Measurements from ENCODE around the gene ARMC5. TPM values are rescaled to one million over a fixed set of nuclear protein-coding genes. Genes with fewer than 3 reads are reported as not detected.

The ARMC5 gene
- total and polyA plus RNA-seq, 10 of the 15 experiments (the other 5 are each of a cell fraction or from before 2014, with no cell fraction given): 0.06 to 13.2 (median 5.6) TPM

DNA sequence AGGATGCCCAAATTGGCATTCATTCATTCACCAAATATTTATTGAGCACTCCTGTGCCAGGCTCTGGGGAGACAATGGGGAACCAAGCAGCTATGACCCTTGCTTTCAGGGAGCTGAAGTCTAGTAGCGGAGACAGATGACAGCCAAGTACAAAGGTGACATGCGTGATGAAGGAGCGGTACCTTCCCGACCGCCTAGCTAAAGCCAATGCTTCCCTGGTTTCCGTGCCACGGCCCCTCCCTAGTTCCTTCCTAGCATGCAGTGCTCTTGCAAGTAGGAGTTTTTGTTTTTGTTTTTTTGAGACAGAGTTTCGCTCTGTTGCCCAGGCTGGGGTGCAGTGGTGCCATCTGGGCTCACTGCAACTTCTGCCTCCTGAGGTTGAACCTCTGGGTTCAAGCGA lies 20.4 kb downstream of the ARMC5 start:
- TF ChIP-seq PML (IDR thresholded peaks at IDR 0.05; ENCODE audit: low read length) (no peak), RBBP5 (conservative IDR thresholded peaks at IDR 0.05) (no peak), CHD4 (IDR thresholded peaks at IDR 0.05) (no peak)
- TF ChIP-seq, protein P1, sequence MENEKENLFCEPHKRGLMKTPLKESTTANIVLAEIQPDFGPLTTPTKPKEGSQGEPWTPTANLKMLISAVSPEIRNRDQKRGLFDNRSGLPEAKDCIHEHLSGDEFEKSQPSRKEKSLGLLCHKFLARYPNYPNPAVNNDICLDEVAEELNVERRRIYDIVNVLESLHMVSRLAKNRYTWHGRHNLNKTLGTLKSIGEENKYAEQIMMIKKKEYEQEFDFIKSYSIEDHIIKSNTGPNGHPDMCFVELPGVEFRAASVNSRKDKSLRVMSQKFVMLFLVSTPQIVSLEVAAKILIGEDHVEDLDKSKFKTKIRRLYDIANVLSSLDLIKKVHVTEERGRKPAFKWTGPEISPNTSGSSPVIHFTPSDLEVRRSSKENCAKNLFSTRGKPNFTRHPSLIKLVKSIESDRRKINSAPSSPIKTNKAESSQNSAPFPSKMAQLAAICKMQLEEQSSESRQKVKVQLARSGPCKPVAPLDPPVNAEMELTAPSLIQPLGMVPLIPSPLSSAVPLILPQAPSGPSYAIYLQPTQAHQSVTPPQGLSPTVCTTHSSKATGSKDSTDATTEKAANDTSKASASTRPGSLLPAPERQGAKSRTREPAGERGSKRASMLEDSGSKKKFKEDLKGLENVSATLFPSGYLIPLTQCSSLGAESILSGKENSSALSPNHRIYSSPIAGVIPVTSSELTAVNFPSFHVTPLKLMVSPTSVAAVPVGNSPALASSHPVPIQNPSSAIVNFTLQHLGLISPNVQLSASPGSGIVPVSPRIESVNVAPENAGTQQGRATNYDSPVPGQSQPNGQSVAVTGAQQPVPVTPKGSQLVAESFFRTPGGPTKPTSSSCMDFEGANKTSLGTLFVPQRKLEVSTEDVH (IDR thresholded peaks at IDR 0.05; ENCODE audit: low read depth, partially characterized antibody): no peak
- TF ChIP-seq, protein P2, sequence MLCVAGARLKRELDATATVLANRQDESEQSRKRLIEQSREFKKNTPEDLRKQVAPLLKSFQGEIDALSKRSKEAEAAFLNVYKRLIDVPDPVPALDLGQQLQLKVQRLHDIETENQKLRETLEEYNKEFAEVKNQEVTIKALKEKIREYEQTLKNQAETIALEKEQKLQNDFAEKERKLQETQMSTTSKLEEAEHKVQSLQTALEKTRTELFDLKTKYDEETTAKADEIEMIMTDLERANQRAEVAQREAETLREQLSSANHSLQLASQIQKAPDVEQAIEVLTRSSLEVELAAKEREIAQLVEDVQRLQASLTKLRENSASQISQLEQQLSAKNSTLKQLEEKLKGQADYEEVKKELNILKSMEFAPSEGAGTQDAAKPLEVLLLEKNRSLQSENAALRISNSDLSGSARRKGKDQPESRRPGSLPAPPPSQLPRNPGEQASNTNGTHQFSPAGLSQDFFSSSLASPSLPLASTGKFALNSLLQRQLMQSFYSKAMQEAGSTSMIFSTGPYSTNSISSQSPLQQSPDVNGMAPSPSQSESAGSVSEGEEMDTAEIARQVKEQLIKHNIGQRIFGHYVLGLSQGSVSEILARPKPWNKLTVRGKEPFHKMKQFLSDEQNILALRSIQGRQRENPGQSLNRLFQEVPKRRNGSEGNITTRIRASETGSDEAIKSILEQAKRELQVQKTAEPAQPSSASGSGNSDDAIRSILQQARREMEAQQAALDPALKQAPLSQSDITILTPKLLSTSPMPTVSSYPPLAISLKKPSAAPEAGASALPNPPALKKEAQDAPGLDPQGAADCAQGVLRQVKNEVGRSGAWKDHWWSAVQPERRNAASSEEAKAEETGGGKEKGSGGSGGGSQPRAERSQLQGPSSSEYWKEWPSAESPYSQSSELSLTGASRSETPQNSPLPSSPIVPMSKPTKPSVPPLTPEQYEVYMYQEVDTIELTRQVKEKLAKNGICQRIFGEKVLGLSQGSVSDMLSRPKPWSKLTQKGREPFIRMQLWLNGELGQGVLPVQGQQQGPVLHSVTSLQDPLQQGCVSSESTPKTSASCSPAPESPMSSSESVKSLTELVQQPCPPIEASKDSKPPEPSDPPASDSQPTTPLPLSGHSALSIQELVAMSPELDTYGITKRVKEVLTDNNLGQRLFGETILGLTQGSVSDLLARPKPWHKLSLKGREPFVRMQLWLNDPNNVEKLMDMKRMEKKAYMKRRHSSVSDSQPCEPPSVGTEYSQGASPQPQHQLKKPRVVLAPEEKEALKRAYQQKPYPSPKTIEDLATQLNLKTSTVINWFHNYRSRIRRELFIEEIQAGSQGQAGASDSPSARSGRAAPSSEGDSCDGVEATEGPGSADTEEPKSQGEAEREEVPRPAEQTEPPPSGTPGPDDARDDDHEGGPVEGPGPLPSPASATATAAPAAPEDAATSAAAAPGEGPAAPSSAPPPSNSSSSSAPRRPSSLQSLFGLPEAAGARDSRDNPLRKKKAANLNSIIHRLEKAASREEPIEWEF (IDR thresholded peaks at IDR 0.05; ENCODE audit: insufficient replicate concordance, low read depth, low read length): no peak
- ATAC-seq: no peak
- WGBS (ENCODE audit: insufficient coverage, insufficient replicate concordance, low lambda C conversion rate, missing lambda C conversion rate): 78% methylated on average over 9 of the region's 9 CpGs
- H3K79me2 ChIP-seq (ENCODE audit: control insufficient read depth, insufficient read depth, low read length): no peaks in the 10 kb centered on the region
- no TSS peak for BruUV-seq (replicated peaks)
- CTCF ChIA-PET: no interaction called here
- POLR2A ChIA-PET: no interaction called here
- H3K4me1 ChIP-seq (ENCODE audit: control insufficient read depth, insufficient read depth, low read length): peaks cover 7% of the 10 kb centered on the region; the same call in 1 of the 2 replicates
- no peak overlapping the region for H3K9ac ChIP-seq (ENCODE audit: control insufficient read depth, insufficient read depth, low read length)
- in situ Hi-C loops (cut with MboI): no loop called here
- H4K20me1 ChIP-seq (ENCODE audit: control insufficient read depth, insufficient read depth): no peaks in the 10 kb centered on the region
- intact Hi-C loops (cut with micrococcal nuclease; ENCODE audit: unreplicated experiment): no loop called here
- no peak for FAIRE-seq
- DNase-seq (ENCODE audit: low read depth, low spot score): no peak
- H3K4me3 ChIP-seq: no peak overlapping the region
- RAD21 ChIA-PET (ENCODE audit: unreplicated experiment): no interaction called here
- H3K36me3 ChIP-seq (ENCODE audit: control insufficient read depth in 2 of 2, insufficient read depth in 2 of 2, low read length in 1 of 2): no peaks in the 10 kb centered on the region
- H3K27ac ChIP-seq (ENCODE audit: control insufficient read depth, insufficient read depth): no peak overlapping the region
- H3K27me3 ChIP-seq (replicated peaks in 1 of 2; ENCODE audit: control insufficient read depth in 2 of 2, insufficient read depth in 2 of 2, low read length in 1 of 2): peaks cover 0 to 6% of the 10 kb centered on the region in 2 experiments; a peak in 3 of 4 replicates
- no peaks in the 10 kb centered on the region for H3K9me3 ChIP-seq (replicated peaks; ENCODE audit: control insufficient read depth, insufficient read depth, low read length)
- H2AFZ ChIP-seq (ENCODE audit: control insufficient read depth, low read depth, low read length): no peak overlapping the region
- H3K4me2 ChIP-seq (ENCODE audit: control insufficient read depth, insufficient read depth): no peak overlapping the region
- SMC1A ChIA-PET (ENCODE audit: uncharacterized antibody, unreplicated experiment): interaction anchor here (1.0 kb wide), 1 partner anchor 197 kb away, joined by 3 read pairs; no protein-coding TSS in a partner anchor

All from GM12878 (cell line).